ENCODE results near the gene CCDC154. TPM values are rescaled to one million over a fixed set of nuclear protein-coding genes. Genes with fewer than 3 reads are reported as not detected.
A peak's percentile ranks its signal among the peaks of the same experiment; 100 is the strongest.

CCDC154 gene
- polyA plus RNA-seq, 3 donors, result 0.24 to 0.56 (median 0.55) TPM

- no peak overlapping the region for H3K27ac ChIP-seq (ENCODE audit: low read depth, low read length)
- 60 to 67% (median 61%) methylated on average over 12 to 14 of the region's 14 CpGs for WGBS, 3 donors
Observed at GRCh38 chr16:1430214-1430758, 14.1 kb downstream of the CCDC154 start.

GRCh38 chr16:1429631-1430030, 14.7 kb downstream of the CCDC154 start:
- no peak overlapping the region for H3K27ac ChIP-seq (ENCODE audit: low read depth, low read length)
- WGBS, 3 donors, result 92 to 95% (median 92%) methylated on average over 13 of the region's 13 CpGs

DNA sequence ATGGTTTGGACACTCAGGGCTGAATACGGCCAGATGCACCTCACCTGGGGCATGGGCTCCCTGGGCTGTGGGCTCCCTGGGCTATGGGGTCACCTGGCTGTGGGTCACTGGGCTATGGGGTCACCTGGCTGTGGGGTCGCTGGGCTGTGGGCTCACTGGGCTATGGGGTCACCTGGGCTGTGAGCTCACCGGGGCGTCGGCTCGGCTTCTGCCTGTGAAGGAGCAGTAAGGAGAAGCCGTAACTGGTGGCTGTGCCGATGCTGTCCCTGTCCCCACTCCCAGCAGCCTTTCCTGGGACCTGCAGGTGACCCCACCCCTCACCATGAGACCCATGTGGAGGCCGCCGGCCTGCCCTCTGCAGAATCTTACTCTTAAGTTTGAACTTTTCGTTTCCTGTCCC, 15.3 kb downstream of the CCDC154 start:
- 82 to 91% (median 86%) methylated on average over 11 of the region's 11 CpGs for WGBS, 3 donors
- no peak overlapping the region for H3K27ac ChIP-seq (ENCODE audit: low read depth, low read length)

GRCh38 chr16:1428511-1428910, 15.8 kb downstream of the CCDC154 start:
- WGBS, 3 donors, result 13 to 42% (median 25%) methylated on average over 21 of the region's 21 CpGs
- no peak overlapping the region for H3K27ac ChIP-seq (ENCODE audit: low read depth, low read length)

DNA sequence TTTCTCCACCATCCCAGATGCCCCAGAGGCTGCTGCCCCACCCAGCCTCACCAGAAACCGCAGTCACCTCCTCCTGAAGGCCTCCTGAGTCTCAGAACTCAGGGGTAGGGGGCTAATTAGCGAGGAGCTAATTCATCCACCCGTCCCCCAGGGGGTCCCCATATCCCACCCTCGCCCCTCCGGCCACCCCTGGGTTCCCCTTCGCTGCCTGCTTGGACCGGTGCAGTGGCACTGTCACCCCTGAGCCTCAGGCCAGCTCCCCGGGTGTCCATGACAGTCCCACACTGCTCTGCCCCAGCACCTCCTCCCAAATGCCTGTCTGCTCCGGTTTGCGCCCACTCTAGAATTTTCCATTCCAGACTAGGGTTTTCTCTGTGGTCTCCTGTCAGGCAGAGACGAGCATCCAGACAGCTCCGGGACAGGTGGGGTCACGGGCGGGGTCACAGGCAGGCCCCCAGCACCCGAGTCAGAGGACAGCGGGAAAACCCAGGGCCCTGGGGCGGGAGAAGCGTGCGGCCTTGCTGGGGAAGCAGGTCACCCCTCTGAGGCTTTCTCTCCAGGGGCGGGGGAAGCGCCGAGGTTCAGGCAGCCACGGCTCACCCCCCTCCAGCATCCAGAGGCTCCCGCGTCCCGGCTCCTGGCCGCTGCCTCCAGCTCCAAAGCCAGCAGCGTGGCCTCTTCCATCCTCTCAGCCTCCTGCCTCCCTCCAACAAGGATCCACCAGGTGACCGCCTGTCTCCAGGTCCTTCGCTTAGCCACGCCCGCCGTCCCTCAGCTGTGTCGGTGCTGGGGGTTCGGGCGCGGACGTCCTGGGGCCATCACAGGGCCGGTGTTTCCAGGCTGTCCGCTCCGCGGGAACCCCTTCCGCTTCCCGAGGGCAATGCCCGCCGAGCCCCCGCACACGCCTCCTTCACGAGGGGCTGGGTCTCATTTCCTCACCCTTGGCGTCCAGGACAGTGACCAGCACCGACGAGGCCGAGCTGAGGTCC, 16.6 kb downstream of the CCDC154 start:
- H3K27ac ChIP-seq (ENCODE audit: low read depth, low read length), result no peak overlapping the region
- 80 to 88% (median 84%) methylated on average over 42 to 53 of the region's 53 CpGs for WGBS, 3 donors

DNA sequence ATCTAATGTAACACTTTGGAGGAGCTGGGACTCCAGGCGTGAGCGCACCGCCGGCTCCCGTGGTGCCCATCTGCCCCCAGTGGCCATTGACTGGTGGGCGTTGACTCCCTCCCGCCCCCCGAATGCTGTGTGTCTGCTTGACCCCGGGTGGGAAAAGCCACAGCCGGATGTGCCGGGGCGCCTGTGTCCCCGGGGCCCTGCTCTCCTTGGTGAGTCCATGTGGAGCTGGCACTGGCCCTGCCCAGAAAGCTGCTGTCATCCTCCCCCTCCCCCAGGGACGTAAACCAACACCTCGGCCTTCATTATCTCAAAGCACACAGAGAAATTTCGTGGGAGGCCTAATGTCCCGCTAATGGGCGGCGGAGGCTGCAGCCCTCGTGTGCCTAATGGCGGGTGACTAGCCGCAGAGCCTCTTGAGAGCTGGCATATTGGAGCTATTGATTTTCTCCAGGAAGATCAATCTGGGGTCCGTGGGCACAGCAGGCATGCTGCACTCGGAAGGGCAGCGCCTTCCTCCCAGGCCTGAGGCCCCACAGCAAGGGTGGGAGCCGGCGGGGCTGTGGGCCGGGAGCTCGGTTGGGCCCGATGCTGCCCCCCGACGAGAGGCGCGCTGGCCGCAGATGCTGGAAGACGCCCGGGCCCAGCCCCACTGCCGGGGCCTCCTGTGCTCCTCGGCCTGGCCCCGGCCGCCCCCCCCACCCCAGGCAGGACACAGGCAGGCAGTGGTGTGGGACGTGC, 17.5 kb downstream of the CCDC154 start:
- no peak overlapping the region for H3K27ac ChIP-seq (ENCODE audit: low read depth, low read length)
- WGBS, 3 donors, result 67 to 78% (median 78%) methylated on average over 36 to 42 of the region's 42 CpGs

DNA sequence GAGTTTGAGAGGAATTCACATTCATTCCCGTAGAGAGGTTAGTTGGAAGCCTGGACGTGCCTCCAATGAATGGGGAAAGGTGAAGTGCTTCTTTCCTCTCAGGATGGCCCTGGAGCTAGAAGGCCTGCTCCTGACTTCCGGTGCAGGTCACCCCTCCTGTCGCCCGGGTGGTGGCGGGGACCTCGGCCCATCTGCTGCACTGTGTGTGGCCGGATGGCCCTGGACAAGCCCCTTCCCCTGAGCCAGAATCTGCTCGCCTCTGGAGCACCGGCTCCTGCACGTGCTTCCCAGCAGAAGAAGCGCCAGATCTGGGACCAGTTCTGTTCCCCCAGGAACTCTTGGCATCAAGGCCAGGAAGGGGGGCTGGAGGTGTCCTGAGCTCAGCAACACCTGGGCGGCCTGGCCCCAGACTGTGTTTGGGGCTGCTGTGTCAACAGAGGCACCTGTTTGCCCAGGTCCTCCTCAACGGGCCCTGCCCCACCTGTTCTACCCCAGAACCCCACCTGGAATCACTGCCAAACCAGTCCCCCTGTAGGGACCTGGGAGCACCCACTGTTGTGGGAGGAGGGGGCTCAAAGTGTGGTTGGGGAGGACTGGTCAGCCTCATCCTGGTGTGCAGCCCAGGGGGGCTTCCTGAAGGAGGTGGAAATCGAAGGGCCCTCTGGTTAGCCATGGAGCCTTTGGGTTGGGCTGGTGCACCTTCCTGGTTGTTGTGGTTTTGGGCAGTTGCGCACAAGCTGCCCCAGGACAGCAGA, 18.6 kb downstream of the CCDC154 start:
- WGBS, 3 donors, result 78 to 87% (median 81%) methylated on average over 16 of the region's 16 CpGs
- H3K27ac ChIP-seq (ENCODE audit: low read depth, low read length), result no peak overlapping the region

DNA sequence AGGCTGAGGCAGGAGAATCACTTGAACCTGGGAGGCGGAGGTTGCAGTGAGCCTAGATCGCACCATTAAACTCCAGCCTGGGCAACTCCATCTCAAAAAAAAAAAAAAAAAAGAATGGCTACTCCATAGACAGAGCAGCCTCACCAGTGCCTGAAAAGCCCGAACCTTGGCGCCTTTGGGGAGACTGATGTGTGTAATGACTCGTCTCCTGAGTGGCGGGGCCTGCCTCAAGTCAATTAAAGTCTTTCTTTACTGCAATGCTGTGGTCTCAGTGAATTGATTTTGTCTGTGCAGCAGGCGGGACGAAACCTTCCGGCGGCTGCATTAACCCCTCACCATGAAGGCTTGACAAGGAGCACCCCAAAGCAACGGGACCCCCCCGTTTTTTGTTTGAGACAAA, 20.3 kb downstream of the CCDC154 start:
- H3K27ac ChIP-seq (ENCODE audit: low read depth, low read length), result no peak overlapping the region
- WGBS, 3 donors, result 92 to 95% (median 93%) methylated on average over 12 of the region's 12 CpGs

DNA sequence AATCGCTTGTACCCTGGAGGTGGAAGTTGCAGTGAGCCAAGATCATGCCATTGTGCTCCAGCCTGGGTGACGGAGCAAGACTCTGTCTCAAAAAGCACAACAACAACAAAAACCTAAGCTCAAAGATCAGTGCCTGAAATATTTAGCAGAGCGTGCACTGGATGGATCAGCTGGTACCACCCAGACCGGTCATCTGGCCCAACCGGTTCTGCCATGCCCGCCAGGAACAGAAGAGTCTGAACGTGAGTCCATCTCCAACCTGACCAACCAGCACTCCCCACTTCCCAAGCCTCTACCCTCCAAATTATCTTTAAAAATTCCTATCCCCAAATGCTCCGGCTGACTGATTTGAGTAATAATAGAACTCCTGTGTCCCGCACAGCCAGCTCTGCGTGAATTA, 22.3 kb downstream of the CCDC154 start:
- WGBS, 3 donors, result 71 to 88% (median 85%) methylated on average over 10 of the region's 10 CpGs
- H3K27ac ChIP-seq (ENCODE audit: low read depth, low read length), result no peak overlapping the region

DNA sequence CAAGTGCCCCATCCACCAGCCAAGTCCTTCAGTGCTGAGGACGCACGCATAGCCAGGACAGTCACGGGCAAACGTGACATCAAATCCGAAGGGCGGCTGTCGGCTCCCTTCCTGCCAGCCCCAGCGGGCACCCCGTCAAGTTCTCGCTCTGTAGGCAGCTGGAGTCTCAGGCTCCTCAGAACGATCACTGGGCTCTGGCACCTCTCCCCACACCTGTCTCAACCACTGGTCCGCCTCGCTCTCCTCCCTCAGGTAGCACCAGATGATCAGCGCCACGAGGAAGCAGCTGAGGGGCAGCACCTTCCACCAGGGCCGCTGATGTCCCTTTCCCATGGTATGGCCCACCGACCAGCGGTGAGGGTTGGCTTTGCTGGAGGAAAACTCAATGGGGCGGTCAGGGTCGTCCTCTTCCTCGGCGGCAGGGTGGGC, 24.2 kb downstream of the CCDC154 start:
- H3K27ac ChIP-seq (ENCODE audit: low read depth, low read length), result peak overlapping the region; percentile 89
- 1 to 3% (median 1%) methylated on average over 22 of the region's 22 CpGs for WGBS, 3 donors

- no peak overlapping the region for H3K27ac ChIP-seq (ENCODE audit: low read depth, low read length)
- 63 to 74% (median 71%) methylated on average over 3 of the region's 3 CpGs for WGBS, 3 donors
Observed at GRCh38 chr16:1416521-1416941, 27.8 kb downstream of the CCDC154 start.

DNA sequence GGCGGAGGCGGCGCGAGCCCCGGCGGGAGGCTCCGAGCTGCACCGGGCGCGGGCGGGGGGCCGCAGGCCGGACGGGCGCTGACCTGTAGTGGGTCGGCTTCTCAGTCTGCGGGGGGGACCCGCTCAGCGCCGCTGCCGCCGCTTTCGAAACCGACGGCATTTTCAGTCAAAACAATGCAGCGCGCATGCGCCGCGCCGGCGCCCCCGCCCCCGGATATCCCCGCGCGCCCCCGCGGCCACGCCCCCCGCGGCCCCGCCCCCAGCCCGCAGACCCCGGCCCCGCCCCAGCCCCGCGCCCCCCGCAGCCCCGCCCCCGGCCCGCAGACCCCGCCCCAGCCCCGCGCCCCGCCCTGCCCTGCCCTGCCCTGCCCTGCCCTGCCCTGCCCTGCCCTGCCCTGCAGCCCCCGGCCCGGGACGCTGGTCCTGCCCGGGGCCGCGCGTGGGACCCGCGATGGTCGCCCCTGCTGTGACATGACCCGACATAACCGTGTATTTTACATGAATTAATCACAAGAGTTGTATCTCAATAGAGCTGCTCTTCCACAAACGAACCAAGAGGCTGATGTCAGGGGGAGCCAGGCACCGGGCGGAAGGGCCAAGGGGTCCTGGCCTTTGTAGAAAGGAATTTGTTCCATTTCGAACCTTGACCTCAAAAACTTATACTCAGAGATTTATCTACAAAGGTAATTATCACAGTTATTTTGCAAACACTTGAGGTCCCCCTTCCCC, 29.7 kb downstream of the CCDC154 start, which contains the start of gene UNKL:
Gene UNKL, minus strand, starts transcription at position 173 of the 729 bp plus-strand sequence. Its CDS starts 13 bp downstream, at position 160.
- H3K27ac ChIP-seq (ENCODE audit: low read depth, low read length), result no peak within 1 kb of the TSS
- 1 to 6% (median 2%) methylated on average over 19 to 70 of the region's 72 CpGs for WGBS, 3 donors

DNA sequence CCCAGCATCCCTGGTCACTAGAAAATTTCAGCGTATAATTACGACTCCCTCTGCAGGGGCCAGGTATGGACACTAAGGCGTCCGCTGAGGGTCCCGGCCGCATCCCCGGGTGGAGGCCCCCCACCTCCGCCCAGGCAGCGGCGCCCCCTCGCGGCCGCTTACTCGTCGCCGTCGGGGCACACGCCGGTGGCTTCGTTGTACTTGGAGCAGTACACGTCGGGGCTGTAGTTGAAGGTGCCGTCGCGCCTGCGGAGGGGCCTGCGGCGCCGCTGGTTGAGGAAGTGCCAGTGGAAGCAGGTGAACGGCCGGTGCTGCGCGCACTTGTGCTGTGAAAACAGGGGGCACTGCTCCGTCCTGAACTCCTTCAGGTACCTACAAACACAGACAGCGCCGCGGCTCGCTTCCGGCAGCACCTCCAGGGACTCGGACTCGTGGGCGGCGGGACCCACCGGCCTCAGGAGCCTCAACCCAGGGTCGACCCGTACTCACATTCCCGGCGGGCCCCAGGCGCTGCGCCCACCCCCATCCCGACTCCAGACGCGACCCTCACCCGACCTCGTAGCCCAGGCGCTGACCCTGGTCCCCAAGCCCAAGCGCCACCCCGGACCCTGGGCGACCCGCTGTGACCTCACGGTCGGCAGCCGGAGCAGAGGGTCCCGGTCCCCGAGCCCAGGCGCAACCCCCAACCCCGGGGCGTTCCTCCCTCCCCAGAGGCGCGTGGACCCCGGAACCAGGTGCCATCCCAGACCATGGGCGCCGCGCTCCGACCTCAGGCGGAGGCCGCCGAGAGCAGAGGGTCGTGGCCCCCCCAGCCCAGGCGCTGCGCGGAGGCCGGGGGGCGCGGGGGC, 30.4 kb downstream of the CCDC154 start:
- no peak overlapping the region for H3K27ac ChIP-seq (ENCODE audit: low read depth, low read length)
- 2 to 3% (median 3%) methylated on average over 67 to 85 of the region's 85 CpGs for WGBS, 3 donors

- H3K27ac ChIP-seq (ENCODE audit: low read depth, low read length), result no peak overlapping the region
- WGBS, 3 donors, result 89 to 100% (median 91%) methylated on average over 2 of the region's 2 CpGs
Observed at GRCh38 chr16:1412847-1413246, 31.5 kb downstream of the CCDC154 start.

GRCh38 chr16:1408171-1408837, 36.1 kb downstream of the CCDC154 start:
- WGBS, 3 donors, result 3 to 6% (median 6%) methylated on average over 37 to 42 of the region's 42 CpGs
- H3K27ac ChIP-seq (ENCODE audit: low read depth, low read length), result no peak overlapping the region

DNA sequence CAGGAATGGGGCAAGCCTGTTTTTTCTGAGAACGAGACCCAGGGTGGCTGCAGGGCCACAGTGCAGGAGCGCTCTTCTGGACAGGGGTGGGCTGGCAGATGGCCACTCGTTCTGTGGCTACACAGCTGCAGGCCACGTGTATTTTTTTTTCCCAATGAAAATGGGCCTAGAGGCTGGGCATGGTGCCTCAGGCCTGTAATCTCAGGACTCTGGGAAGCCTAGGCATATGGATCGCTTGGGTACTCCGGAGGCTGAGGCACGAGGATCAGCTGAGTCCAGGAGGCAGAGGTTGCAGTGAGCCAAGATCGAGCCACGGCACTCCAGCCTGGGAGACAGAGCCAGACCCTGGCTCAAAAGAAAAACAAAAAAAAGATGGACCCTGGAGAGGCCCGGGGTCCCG, 36.6 kb downstream of the CCDC154 start:
- WGBS, 3 donors, result 19 to 34% (median 25%) methylated on average over 10 to 11 of the region's 11 CpGs
- H3K27ac ChIP-seq (ENCODE audit: low read depth, low read length), result no peak overlapping the region
